ENCODE measurements around the gene SGMS1.
"Not testable (repeated sequence)": the region's sequence is repeated elsewhere in the genome, so short reads cannot be mapped to it uniquely, and the experiment has no call there.

The SGMS1 gene

DNA sequence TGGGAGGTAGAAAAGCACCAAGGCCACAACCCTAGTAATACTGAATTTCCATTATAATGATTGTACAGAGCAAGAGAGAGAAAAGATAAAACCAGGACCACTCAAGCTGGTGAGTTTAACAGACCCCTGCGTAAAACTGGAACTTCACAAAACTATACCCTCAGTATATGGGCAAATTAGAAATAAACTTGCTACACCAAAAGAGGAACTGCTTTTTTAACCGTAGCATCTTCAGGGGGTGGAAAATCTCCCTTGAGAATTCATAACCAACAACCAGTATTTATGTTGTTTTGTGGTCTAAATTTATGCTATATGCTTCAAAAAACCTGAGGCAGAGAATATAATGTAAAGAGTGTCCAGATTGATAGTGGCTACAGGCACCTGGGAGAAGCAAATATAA, 171.2 kb downstream of the SGMS1 start:
- Histone ChIP-seq H3K27me3 (ENCODE audit: insufficient read depth, low read length) (no peaks in the 10 kb centered on the region), H3K4me1 (ENCODE audit: insufficient read depth, low read length, severe bottlenecking) (peaks cover 58% of the 10 kb centered on the region), H3K79me2 (ENCODE audit: insufficient read depth, low read length) (no peaks in the 10 kb centered on the region), H2AFZ (ENCODE audit: low read length) (no peak overlapping the region), H3K9me2 (ENCODE audit: low read depth, low read length) (no peaks in the 10 kb centered on the region), H3F3A (ENCODE audit: insufficient read depth, low read length) (no peaks in the 10 kb centered on the region), H3K4me2 (ENCODE audit: low read length) (peak overlapping the region; percentile 50), H3K36me3 (ENCODE audit: insufficient read depth, low read length) (no peaks in the 10 kb centered on the region), H4K20me1 (ENCODE audit: insufficient read depth, low read length) (no peaks in the 10 kb centered on the region), H3K4me3 (ENCODE audit: low read depth, low read length, poor library complexity, severe bottlenecking) (peak overlapping the region; percentile 4), H3K9ac (ENCODE audit: low read length) (peak overlapping the region; percentile 30), H3K9me3 (ENCODE audit: low read length) (no peaks in the 10 kb centered on the region), H3K27ac (ENCODE audit: low read depth, low read length, poor library complexity, severe bottlenecking) (peak overlapping the region; percentile 81)
- no peak for TF ChIP-seq EZH2 (IDR thresholded peaks at IDR 0.05; ENCODE audit: borderline replicate concordance, low read length)

DNA sequence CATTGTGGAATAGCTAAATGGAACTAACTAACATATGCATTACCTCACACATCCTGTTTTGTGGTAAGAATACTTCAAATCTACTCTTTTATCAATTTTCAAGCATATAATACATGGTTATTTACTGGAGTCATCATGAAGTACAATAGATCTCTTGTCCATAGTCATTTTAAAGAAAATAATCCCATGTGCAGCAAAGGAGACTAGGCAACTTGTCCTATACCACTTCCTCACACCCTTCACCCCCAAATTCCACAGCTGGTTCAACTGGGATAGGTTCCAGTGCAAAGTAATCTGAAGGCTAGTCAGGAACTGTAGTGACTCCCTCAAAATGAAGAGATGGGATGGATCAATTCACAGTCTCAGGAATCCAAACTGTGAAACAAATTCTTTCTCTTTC, 176.1 kb downstream of the SGMS1 start:
- no peaks in the 10 kb centered on the region for H3K9me2 ChIP-seq (ENCODE audit: low read depth, low read length)
- H4K20me1 ChIP-seq (ENCODE audit: insufficient read depth, low read length), result no peaks in the 10 kb centered on the region
- H3K4me3 ChIP-seq (ENCODE audit: low read depth, low read length, poor library complexity, severe bottlenecking), result no peak overlapping the region
- no peak overlapping the region for H3K27ac ChIP-seq (ENCODE audit: low read depth, low read length, poor library complexity, severe bottlenecking)
- H3K79me2 ChIP-seq (ENCODE audit: insufficient read depth, low read length), result no peaks in the 10 kb centered on the region
- H2AFZ ChIP-seq (ENCODE audit: low read length), result no peak overlapping the region
- H3F3A ChIP-seq (ENCODE audit: insufficient read depth, low read length), result no peaks in the 10 kb centered on the region
- TF ChIP-seq, protein P1, sequence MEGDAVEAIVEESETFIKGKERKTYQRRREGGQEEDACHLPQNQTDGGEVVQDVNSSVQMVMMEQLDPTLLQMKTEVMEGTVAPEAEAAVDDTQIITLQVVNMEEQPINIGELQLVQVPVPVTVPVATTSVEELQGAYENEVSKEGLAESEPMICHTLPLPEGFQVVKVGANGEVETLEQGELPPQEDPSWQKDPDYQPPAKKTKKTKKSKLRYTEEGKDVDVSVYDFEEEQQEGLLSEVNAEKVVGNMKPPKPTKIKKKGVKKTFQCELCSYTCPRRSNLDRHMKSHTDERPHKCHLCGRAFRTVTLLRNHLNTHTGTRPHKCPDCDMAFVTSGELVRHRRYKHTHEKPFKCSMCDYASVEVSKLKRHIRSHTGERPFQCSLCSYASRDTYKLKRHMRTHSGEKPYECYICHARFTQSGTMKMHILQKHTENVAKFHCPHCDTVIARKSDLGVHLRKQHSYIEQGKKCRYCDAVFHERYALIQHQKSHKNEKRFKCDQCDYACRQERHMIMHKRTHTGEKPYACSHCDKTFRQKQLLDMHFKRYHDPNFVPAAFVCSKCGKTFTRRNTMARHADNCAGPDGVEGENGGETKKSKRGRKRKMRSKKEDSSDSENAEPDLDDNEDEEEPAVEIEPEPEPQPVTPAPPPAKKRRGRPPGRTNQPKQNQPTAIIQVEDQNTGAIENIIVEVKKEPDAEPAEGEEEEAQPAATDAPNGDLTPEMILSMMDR (IDR thresholded peaks at IDR 0.05; ENCODE audit: low read length), result no peak
- no peak for TF ChIP-seq EZH2 (IDR thresholded peaks at IDR 0.05; ENCODE audit: borderline replicate concordance, low read length)
- no peak overlapping the region for H3K9ac ChIP-seq (ENCODE audit: low read length)
- no peaks in the 10 kb centered on the region for H3K27me3 ChIP-seq (ENCODE audit: insufficient read depth, low read length)
- H3K4me2 ChIP-seq (ENCODE audit: low read length), result no peak overlapping the region
- no peaks in the 10 kb centered on the region for H3K36me3 ChIP-seq (ENCODE audit: insufficient read depth, low read length)
- H3K9me3 ChIP-seq (ENCODE audit: low read length), result no peaks in the 10 kb centered on the region
- peaks cover 29% of the 10 kb centered on the region for H3K4me1 ChIP-seq (ENCODE audit: insufficient read depth, low read length, severe bottlenecking)

DNA sequence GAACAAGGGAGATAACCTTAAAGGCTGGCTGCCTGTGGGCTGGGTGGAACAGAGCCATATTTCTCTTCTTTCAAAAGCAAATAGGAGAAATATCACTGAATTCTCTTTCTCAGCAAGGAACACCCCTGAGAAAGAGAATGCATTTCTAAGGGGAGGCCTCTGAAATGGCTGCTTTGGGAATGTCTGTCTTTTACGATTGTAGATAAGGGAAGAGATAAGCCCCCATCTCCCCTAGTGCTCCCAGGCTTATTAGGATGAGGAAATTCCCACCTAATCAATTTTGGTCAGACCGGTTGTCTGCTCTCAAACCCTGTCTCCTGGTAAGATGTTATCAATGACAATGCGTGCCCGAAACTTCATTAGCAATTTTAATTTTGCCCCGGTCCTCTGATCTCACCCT, 178.0 kb downstream of the SGMS1 start:
- H3K27me3 ChIP-seq (ENCODE audit: insufficient read depth, low read length); H3K4me1 ChIP-seq (ENCODE audit: insufficient read depth, low read length, severe bottlenecking); H3K9ac ChIP-seq (ENCODE audit: low read length); H3K9me2 ChIP-seq (ENCODE audit: low read depth, low read length); H3K4me2 ChIP-seq (ENCODE audit: low read length); H3K27ac ChIP-seq (ENCODE audit: low read depth, low read length, poor library complexity, severe bottlenecking); H3K4me3 ChIP-seq (ENCODE audit: low read depth, low read length, poor library complexity, severe bottlenecking); H3F3A ChIP-seq (ENCODE audit: insufficient read depth, low read length); H3K79me2 ChIP-seq (ENCODE audit: insufficient read depth, low read length); H3K36me3 ChIP-seq (ENCODE audit: insufficient read depth, low read length); H2AFZ ChIP-seq (ENCODE audit: low read length); H3K9me3 ChIP-seq (ENCODE audit: low read length); H4K20me1 ChIP-seq (ENCODE audit: insufficient read depth, low read length): not testable (repeated sequence)

DNA sequence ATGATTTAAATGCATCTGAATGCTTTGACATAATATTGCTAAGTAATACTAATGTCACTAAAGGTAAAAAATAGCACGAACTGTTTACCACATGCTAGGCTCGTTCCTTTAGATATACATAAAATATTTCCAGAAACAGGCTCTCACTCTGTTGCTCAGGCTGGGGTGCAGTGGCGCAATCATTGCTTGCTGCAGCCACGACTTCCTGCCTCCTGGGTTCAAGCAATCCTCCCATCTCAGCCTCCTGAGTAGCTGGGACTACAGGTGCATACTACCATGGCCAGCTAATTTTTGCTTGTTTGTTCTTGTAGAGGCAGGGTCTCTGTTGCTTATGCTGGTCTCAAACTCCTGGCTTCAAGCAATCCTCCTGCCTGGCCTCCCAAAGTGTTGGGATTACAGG, 183.3 kb downstream of the SGMS1 start:
- H3K36me3 ChIP-seq (ENCODE audit: insufficient read depth, low read length), result no peaks in the 10 kb centered on the region
- H3K27ac ChIP-seq (ENCODE audit: low read depth, low read length, poor library complexity, severe bottlenecking), result no peak overlapping the region
- H3F3A ChIP-seq (ENCODE audit: insufficient read depth, low read length), result no peaks in the 10 kb centered on the region
- H3K4me2 ChIP-seq (ENCODE audit: low read length), result no peak overlapping the region
- H3K9me2 ChIP-seq (ENCODE audit: low read depth, low read length), result no peaks in the 10 kb centered on the region
- no peak overlapping the region for H3K9ac ChIP-seq (ENCODE audit: low read length)
- no peak overlapping the region for H3K4me3 ChIP-seq (ENCODE audit: low read depth, low read length, poor library complexity, severe bottlenecking)
- no peaks in the 10 kb centered on the region for H3K4me1 ChIP-seq (ENCODE audit: insufficient read depth, low read length, severe bottlenecking)
- no peaks in the 10 kb centered on the region for H4K20me1 ChIP-seq (ENCODE audit: insufficient read depth, low read length)
- TF ChIP-seq, protein P1 (IDR thresholded peaks at IDR 0.05; ENCODE audit: low read length), result no peak
- no peak for TF ChIP-seq EZH2 (IDR thresholded peaks at IDR 0.05; ENCODE audit: borderline replicate concordance, low read length)
- no peaks in the 10 kb centered on the region for H3K9me3 ChIP-seq (ENCODE audit: low read length)
- no peaks in the 10 kb centered on the region for H3K79me2 ChIP-seq (ENCODE audit: insufficient read depth, low read length)
- H2AFZ ChIP-seq (ENCODE audit: low read length), result no peak overlapping the region
- H3K27me3 ChIP-seq (ENCODE audit: insufficient read depth, low read length), result no peaks in the 10 kb centered on the region

Data from OCI-LY1 (cell line).